NCI-H128 (cell line): ENCODE measurements around the gene GGT1.
"Not testable (repeated sequence)": the region's sequence is repeated elsewhere in the genome, so short reads cannot be mapped to it uniquely, and the experiment has no call there.

ENCODE experiments used
- DNase-seq: peaks from one replicate; lab custom pipeline; 2025; ENCODE audit not compliant: unreplicated experiment; lab: John Stamatoyannopoulos, UW

GGT1 gene

GRCh38 chr22:24595863-24596262 lies 7.1 kb upstream of the GGT1 start:
- DNase-seq, result no peak

- not testable (repeated sequence) for DNase-seq
These were observed 5.9 kb upstream of the GGT1 start for GRCh38 chr22:24597076-24597475.

GRCh38 chr22:24599514-24599913 lies 3.5 kb upstream of the GGT1 start:
- no peak for DNase-seq

GRCh38 chr22:24599958-24600715 lies 2.9 kb upstream of the GGT1 start:
- DNase-seq, result not testable (repeated sequence)

GRCh38 chr22:24601217-24602104 lies 1.5 kb upstream of the GGT1 start:
- DNase-seq, result no peak

- DNase-seq, result not testable (repeated sequence)
These were observed 766 bp upstream of the GGT1 start for GRCh38 chr22:24602105-24602749.

- DNase-seq, result not testable (repeated sequence)
These were observed 1.0 kb downstream of the GGT1 start for GRCh38 chr22:24603770-24604629.

GRCh38 chr22:24606340-24606739 lies 3.3 kb downstream of the GGT1 start:
- not testable (repeated sequence) for DNase-seq

- not testable (repeated sequence) for DNase-seq
These were observed 4.5 kb downstream of the GGT1 start for GRCh38 chr22:24607429-24607983.

- not testable (repeated sequence) for DNase-seq
These were observed 5.3 kb downstream of the GGT1 start for GRCh38 chr22:24608327-24608726.

- not testable (repeated sequence) for DNase-seq
These were observed 6.9 kb downstream of the GGT1 start for GRCh38 chr22:24609888-24610287.

GRCh38 chr22:24614794-24615193 lies 11.8 kb downstream of the GGT1 start:
- not testable (repeated sequence) for DNase-seq

- not testable (repeated sequence) for DNase-seq
These were observed 18.3 kb downstream of the GGT1 start for GRCh38 chr22:24621244-24621643.

- DNase-seq, result not testable (repeated sequence)
These were observed 19.6 kb downstream of the GGT1 start for GRCh38 chr22:24622596-24622995.

GRCh38 chr22:24627911-24628310 lies 24.9 kb downstream of the GGT1 start:
- not testable (repeated sequence) for DNase-seq

GRCh38 chr22:24629069-24629468 lies 26.1 kb downstream of the GGT1 start:
- not testable (repeated sequence) for DNase-seq

GRCh38 chr22:24630812-24631427 lies 27.9 kb downstream of the GGT1 start:
- not testable (repeated sequence) for DNase-seq

GRCh38 chr22:24631430-24632122 lies 28.6 kb downstream of the GGT1 start:
- DNase-seq, result not testable (repeated sequence)

- not testable (repeated sequence) for DNase-seq
These were observed 29.6 kb downstream of the GGT1 start for GRCh38 chr22:24632642-24633041.
